ENCODE data around the gene CCDC85C. TPM values are rescaled to one million over a fixed set of nuclear protein-coding genes. Genes with fewer than 3 reads are reported as not detected.

Gene CCDC85C
- total RNA-seq, 1 donor: 2.9 TPM

DNA sequence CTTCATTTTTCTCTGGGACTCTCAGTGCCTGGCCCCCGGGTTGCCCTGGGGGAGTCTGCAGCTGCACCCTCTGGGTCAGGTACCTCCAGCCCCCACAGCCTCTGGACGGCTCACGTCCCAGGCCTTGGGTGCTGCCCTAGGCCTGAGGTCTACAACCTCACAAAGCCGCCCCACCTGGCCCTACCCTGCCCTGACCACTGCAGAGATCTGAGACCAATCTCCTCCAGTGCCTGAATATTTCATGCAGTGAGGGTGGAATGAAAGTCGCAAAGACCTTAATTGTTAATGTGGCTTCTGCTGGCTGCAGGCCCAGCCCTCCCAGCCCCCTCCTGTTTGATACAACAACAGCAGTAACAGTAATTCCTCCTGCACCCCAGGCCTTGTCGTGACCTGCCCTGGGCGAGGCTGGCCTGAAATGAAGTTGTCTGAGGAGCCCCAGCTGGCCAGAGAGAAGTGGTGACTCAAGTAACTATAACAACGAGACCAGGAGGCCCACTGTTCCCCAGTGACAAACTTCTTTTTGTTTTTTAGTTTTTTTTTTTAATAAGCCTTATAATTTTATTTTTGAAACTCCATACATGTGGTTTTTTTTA, 8.8 kb upstream of the CCDC85C start:
- TF ChIP-seq, protein P1, sequence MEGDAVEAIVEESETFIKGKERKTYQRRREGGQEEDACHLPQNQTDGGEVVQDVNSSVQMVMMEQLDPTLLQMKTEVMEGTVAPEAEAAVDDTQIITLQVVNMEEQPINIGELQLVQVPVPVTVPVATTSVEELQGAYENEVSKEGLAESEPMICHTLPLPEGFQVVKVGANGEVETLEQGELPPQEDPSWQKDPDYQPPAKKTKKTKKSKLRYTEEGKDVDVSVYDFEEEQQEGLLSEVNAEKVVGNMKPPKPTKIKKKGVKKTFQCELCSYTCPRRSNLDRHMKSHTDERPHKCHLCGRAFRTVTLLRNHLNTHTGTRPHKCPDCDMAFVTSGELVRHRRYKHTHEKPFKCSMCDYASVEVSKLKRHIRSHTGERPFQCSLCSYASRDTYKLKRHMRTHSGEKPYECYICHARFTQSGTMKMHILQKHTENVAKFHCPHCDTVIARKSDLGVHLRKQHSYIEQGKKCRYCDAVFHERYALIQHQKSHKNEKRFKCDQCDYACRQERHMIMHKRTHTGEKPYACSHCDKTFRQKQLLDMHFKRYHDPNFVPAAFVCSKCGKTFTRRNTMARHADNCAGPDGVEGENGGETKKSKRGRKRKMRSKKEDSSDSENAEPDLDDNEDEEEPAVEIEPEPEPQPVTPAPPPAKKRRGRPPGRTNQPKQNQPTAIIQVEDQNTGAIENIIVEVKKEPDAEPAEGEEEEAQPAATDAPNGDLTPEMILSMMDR (IDR thresholded peaks at IDR 0.05; ENCODE audit: insufficient read depth, low read length): no peak
- H3K4me3 ChIP-seq (ENCODE audit: low read depth, low read length): no peak overlapping the region
- peak; percentile 73 for DNase-seq (ENCODE audit: low read depth)

DNA sequence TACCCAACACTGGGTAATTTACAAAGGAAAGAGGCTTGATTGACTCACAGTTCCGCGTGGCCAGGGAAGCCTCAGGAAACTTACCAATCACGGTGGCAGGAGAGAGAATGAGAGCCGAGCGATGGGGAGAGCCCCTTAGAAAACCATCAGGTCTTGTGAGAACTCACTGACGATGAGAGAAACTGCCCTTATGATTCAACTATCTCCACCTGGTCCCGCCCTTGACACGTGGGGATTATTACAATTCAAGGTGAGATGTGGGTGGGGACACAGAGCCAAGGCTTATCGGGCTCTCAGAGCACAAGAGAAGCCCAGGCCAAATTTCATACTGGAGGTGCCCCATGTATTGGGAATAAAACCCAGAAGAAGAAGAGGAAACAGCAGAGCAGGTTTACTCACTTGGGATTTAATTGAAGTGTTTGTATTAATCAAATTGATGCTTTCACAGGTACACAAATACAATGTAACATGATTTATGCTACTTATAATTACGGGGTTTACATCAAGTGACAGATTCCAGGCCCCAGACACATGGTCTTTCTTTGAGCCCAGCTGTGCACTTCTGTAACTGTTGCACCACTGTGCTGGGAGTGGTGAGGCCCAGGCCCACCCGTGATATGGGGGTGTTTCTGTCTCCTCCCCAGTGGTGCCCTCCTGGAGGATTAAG, 8.2 kb upstream of the CCDC85C start:
- TF ChIP-seq, protein P1 (IDR thresholded peaks at IDR 0.05; ENCODE audit: insufficient read depth, low read length): no peak
- no peak overlapping the region for H3K4me3 ChIP-seq (ENCODE audit: low read depth, low read length)
- DNase-seq (ENCODE audit: low read depth): no peak

DNA sequence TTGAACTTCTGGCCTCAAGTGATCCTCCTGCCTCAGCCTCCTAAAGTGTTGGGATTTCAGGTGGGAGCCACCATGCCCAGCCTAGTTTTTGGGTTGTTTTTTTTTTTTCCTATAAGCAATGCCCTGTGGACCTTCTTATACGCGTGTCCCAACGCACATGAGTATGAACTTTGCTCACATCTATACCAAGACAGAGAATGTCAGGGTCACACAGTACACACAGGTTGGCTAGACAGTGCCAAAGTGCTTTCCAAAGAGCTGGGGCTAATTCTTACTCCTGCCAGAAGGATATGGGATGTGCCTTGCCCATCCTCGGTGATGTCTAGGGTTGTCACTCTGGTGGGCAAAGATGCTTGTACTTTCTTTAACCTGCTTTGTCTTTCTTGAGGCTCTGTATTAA, 7.6 kb upstream of the CCDC85C start:
- no peak for DNase-seq (ENCODE audit: low read depth)
- TF ChIP-seq, protein P1 (IDR thresholded peaks at IDR 0.05; ENCODE audit: insufficient read depth, low read length): no peak
- no peak overlapping the region for H3K4me3 ChIP-seq (ENCODE audit: low read depth, low read length)

DNA sequence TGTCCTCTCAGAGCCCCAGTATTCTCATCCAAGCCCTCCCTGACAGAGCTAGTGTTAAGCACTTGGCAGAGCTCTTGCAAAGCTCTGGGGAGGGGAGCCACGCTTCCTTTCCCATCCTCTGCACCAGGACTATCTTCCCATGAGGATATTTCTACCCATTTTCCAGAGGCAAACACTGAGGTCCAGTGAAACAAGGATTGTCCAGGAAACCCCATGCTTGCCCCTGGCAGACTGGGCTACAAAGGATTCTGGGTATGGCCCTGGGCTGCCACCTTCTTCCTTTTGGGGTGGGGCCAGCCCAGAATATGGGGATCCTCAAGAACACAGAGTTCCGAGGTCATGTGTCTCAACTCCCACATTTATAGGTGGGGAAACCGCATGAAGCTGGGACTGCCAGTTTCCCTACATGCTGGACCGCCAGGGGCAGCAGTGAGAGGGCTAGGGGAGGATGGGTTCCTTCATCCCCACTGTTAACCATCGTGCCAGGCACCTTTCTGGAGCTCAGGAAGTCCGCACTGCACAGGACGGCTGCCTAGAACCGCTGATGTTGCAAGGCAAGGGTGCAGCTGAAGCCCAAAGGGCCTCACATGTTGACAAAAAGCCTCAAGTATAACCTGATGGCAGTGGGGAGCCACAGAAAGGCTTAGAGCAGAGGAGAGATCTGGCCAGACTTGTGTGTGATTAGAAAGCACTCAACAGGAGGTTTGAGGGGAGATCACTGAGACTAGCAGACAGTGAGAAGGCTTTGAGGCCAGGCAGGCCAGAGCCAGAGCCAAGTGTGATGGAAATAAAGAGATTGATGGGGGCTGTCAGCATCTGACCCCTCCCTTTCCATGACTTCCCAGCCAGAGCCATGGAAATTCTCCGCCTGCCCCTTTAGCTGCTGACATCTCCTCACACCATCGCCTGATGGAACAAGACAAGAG, 5.5 kb upstream of the CCDC85C start:
- TF ChIP-seq, protein P1 (IDR thresholded peaks at IDR 0.05; ENCODE audit: insufficient read depth, low read length): peak; percentile 77
- peak; percentile 28 for DNase-seq (ENCODE audit: low read depth)
- H3K4me3 ChIP-seq (ENCODE audit: low read depth, low read length): no peak overlapping the region

DNA sequence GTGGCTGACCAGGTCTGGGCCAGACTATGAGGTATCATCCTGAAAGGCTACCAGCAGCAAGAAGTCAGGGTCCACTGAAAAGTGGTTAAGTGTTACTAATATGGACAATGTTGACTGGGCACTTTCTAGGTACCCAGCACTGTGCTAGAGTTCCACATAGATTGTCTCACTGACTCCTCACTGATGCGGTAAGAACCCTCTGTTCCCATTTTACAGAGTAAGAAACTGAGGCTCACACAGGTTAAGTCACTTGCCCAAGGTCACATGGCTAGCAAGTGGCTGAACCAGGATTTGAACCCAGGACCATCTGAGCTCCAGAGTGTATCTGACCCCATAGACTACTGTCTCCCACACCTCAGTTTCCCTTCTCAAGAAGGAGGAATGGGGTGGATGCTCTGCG, 4.6 kb upstream of the CCDC85C start:
- H3K4me3 ChIP-seq (ENCODE audit: low read depth, low read length): no peak overlapping the region
- no peak for DNase-seq (ENCODE audit: low read depth)
- TF ChIP-seq, protein P1 (IDR thresholded peaks at IDR 0.05; ENCODE audit: insufficient read depth, low read length): no peak

DNA sequence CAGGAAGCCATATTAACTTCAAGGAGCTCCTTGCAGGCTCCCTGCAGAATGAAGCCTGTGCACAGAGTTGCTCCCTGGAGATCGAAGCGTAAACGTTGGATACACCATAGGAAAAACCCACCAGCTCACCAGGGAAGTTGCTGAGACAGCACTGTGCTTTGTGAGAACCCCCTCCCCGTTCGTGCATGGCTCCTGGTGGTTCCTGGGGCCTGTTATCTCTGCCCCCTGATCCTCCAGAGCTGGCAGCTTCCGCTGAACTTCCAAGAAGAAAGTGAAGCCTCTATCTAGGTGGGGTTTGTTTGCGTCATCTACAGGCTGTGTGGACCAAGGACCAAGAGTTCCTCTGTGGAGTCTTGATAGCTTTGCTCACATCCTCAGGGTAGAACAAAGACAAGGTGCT, 2.4 kb upstream of the CCDC85C start:
- no peak overlapping the region for H3K4me3 ChIP-seq (ENCODE audit: low read depth, low read length)
- TF ChIP-seq, protein P1 (IDR thresholded peaks at IDR 0.05; ENCODE audit: insufficient read depth, low read length): no peak
- DNase-seq (ENCODE audit: low read depth): no peak
